GM12873 (cell line): ENCODE results near the gene SF1.

Experiments used
- TF ChIP-seq, protein P1 (sequence below): IDR thresholded peaks from 2 replicates; pipeline ENCODE4 v1.5.1; 2012; ENCODE audit warnings: low read depth, mild to moderate bottlenecking, moderate library complexity, low read length, control low read depth; ENCODE audit not compliant: insufficient read depth; ENCODE audit errors: missing control alignments

SF1 gene

DNA sequence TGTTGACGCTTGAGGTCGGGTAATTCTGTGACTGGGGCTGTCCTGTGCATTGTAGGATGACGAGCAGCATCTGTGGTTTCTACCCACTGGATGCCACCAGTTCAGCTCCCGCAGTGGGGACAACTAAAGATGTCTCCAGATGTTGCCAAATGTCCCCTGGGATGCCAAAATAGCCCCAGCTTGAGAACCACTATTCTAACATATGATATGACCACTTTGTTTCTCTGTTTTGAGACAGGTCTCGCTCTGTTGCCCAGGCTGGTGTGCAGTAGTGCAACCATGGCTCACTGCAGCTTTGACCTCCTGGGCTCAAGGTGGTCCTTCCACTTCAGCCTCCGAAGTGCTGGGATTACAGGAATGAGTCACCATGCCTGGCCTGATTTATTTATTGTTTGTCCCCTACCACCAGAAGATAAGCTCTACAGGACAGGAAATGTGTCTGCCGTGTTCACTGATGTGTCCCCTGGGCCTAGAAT lies 36.4 kb upstream of the SF1 start:
- TF ChIP-seq, protein P1, sequence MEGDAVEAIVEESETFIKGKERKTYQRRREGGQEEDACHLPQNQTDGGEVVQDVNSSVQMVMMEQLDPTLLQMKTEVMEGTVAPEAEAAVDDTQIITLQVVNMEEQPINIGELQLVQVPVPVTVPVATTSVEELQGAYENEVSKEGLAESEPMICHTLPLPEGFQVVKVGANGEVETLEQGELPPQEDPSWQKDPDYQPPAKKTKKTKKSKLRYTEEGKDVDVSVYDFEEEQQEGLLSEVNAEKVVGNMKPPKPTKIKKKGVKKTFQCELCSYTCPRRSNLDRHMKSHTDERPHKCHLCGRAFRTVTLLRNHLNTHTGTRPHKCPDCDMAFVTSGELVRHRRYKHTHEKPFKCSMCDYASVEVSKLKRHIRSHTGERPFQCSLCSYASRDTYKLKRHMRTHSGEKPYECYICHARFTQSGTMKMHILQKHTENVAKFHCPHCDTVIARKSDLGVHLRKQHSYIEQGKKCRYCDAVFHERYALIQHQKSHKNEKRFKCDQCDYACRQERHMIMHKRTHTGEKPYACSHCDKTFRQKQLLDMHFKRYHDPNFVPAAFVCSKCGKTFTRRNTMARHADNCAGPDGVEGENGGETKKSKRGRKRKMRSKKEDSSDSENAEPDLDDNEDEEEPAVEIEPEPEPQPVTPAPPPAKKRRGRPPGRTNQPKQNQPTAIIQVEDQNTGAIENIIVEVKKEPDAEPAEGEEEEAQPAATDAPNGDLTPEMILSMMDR: no peak

DNA sequence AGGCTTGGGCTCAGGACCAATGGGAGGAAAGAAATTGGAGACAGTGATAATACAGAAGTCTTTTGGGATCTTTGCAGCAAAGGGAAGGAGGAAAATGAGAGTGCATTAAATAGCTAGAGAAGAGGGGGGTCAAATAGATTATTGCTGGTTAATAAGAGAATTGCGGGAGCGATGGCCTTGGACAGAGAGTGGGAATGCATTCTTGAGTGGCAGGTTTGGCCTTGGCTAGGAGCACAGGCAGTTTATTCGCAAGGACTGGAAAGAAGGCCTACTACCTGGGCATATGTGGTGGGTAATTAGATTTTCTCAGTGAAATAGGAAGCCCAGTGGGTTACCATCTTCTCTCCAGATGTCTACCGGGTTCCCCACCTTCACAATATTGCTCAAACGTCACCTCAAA lies 35.5 kb upstream of the SF1 start:
- TF ChIP-seq, protein P1: no peak

DNA sequence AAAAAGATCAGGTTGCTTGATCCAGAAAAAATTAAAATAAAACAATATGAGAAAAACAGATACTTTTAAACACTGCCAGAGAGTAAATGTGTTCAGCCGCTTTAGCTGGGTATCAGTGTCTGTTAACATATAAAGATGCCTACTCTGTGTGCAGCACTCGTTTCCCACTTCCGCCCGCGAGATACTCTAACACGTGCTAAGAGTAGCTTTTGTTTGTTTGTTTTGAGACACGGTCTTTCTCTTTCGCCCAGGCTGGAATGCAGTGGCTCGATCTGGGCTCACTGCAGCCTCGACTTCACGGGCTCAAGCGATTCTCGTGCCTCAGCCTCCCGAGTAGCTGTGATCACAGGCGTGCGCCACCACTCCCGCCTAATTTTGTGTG lies 32.5 kb upstream of the SF1 start:
- TF ChIP-seq, protein P1: no peak

DNA sequence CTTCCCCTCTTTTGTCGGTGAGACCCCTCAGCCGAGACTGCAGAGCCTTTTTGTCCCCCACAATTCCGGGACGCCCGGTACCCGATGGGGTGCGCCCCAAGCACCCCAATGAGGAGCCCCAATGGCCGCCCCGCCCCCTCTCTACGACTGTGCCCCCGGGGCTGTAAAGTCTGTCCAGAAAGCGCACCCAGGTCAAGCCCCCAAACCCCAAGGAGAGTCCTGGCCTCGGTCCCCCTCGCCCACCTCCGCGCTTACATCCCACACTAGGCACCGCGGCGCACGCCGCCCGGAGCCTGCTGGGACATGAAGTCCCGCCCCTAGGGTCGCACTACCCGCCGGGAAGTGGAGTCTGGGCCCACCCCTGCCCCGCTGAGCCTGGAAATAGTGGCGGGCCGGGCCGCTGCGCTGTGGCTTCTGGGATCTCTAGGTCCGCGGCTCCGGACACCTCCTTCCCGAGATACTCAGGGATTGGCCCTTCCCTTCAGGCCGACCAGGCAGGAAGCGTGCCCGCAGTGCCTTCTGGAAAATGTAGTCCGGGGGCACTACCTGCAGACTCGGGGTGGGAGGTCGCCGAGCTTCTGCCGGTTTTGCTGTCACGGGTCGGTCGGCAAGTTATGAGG lies 32.0 kb upstream of the SF1 start, which contains the start of gene MEN1:
TSS of gene MEN1 (minus strand) at position 281 of the 620 bp plus-strand sequence. CDS start 442 bp downstream, outside the sequence.
- TF ChIP-seq, protein P1: no peak

DNA sequence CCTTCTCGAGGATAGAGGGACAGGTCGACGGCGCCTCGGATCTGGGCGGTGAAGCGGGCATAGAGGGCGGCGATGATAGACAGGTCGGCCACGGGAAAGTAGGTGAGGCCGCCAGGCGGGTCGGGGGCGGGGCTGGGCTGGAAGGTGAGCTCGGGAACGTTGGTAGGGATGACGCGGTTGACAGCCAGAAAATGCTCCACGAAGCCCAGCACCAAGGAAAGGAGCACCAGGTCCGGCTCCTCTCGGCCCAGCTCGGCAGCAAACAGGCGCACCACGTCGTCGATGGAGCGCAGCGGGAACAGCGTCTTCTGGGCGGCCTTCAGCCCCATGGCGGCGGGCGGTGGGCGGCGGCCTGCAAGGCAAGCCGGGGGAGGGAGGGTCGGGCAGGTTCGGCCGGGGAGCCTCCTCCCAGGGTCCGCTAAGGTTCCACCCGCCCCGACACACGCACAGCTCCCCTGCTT lies 31.5 kb upstream of the SF1 start:
- TF ChIP-seq, protein P1: no peak

DNA sequence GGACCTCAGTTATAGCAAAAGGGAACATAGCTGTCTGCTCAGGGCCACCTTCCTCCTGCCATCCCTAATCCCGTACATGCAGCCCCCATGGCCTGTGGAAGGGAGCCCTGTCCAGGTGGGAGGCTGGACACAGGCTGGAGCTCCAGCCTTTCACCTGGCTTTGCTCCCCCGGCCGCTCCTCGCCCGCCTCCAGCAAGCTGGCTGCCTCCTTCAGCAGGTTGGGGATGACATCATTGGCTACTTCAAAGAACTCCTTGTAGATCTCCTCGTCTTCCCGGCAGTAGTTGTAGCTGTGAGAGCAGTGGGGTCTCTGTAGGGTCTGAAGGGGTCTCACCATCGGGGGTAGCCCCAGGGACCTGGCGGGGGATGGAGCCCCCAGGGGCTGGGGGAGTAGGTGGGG lies 27.1 kb upstream of the SF1 start:
- TF ChIP-seq, protein P1: no peak

DNA sequence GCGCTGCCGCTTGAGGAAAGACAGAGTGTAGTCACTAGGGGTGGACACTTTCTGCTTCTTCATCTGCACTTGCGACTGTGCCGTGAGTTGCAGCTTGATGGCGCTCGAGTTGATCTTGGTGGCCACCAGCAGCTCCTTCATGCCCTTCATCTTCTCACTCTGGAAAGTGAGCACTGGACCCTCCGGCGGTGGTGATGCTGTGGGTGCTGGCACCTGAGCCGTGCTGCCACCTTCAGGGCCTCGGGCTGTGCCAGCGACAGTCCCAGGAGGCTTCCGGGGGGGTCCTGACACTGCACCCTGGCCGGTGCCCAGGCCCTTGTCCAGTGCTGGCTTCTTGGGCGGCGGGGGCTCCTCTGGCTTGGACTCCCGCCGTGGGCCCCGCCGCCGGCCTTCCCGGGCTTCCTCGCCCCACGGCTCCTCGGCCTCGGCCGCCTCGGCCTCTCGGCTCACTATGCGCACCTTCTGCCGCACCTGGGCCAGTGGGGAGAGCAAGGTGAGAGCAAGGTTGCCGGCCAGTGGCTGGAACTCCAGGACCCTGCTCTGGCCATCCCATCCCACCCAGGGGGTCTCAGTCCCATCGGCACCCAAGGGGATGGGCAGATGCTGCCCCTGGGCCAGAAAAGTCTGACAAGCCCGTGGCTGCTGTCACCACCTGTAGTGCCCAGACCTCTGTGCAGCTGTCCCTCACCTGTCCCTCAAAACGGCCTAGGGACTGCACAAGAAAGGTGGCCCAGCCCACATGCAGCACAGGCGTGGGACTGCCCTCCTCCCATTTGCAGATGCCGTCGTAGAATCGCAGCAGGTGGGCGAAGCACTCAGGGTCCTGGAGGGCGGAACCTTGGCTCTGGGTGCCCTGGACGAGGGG lies 26.2 kb upstream of the SF1 start:
- TF ChIP-seq, protein P1: no peak
